Neural cell (in vitro differentiated cells): ENCODE results near the gene EEF2K. TPM values are rescaled to one million over a fixed set of nuclear protein-coding genes. Genes with fewer than 3 reads are reported as not detected.

Experiments
- H2AFZ ChIP-seq: fragments of 200-600, 300-800 bp; sonication (generic), shearing (Covaris generic); 2 replicates; pipeline ENCODE4 v1.6.0; 2014; ENCODE audit warnings: low read depth, mild to moderate bottlenecking, antibody characterized with exemption, low read length, moderate library complexity
- H3F3A ChIP-seq: fragments of 200-600 bp; shearing (Covaris generic); 2 replicates; pipeline ENCODE4 v1.6.1; 2016; ENCODE audit warnings: mild to moderate bottlenecking, moderate library complexity, mixed read lengths, antibody characterized with exemption, low read length; ENCODE audit not compliant: insufficient read depth, poor library complexity, severe bottlenecking
- H3K27ac ChIP-seq: fragments of 200-600, 300-800 bp; sonication (generic), shearing (Covaris generic); 2 replicates; pipeline ENCODE4 v1.5.1; 2014; ENCODE audit warnings: mild to moderate bottlenecking, low read length, moderate library complexity
- H3K27me3 ChIP-seq: fragments of 300-800, 200-600 bp; sonication (generic), shearing (Covaris generic); 2 replicates; pipeline ENCODE4 v1.6.0; 2014; ENCODE audit warnings: mild to moderate bottlenecking, low read depth, low read length, moderate library complexity; ENCODE audit not compliant: insufficient read depth
- H3K36me3 ChIP-seq: fragments of 300-800, 200-600 bp; sonication (generic), shearing (Covaris generic); 2 replicates; pipeline ENCODE4 v1.5.1; 2014; ENCODE audit warnings: mild to moderate bottlenecking, antibody characterized with exemption, low read length, moderate library complexity; ENCODE audit not compliant: insufficient read depth
- H3K4me2 ChIP-seq: fragments of 300-800, 200-600 bp; sonication (generic), shearing (Covaris generic); 2 replicates; pipeline ENCODE4 v1.6.0; 2014; ENCODE audit warnings: mild to moderate bottlenecking, low read length
- H3K4me3 ChIP-seq: fragments of 300-800, 200-600 bp; sonication (generic), shearing (Covaris generic); 2 replicates; pipeline ENCODE4 v1.5.1; 2014; ENCODE audit warnings: mild to moderate bottlenecking, low read length, moderate library complexity
- H3K79me2 ChIP-seq: fragments of 200-600 bp; shearing (Covaris generic); replicated peaks from 2 replicates; pipeline ENCODE4 v1.6.0; 2014; ENCODE audit warnings: mild to moderate bottlenecking, low read length, moderate library complexity; ENCODE audit not compliant: insufficient read depth
- H3K9ac ChIP-seq: fragments of 300-800, 200-600 bp; sonication (generic), shearing (Covaris generic); 2 replicates; pipeline ENCODE4 v1.6.1; 2016; ENCODE audit warnings: mild to moderate bottlenecking, low read length, mixed read lengths
- H3K9me2 ChIP-seq: fragments of 200-600 bp; shearing (Covaris generic); 2 replicates; pipeline ENCODE4 v1.6.1; 2016; ENCODE audit warnings: mild to moderate bottlenecking, low read length, mixed read lengths; ENCODE audit not compliant: insufficient read depth
- H3K9me3 ChIP-seq: fragments of 200-600, 300-800 bp; sonication (generic), shearing (Covaris generic); 2 replicates; pipeline ENCODE4 v1.6.1; 2016; ENCODE audit warnings: mild to moderate bottlenecking, mixed run types, low read length, moderate library complexity, mixed read lengths
- H4K20me1 ChIP-seq: fragments of 200-600 bp; shearing (Covaris generic); 2 replicates; pipeline ENCODE4 v1.6.1; 2016; ENCODE audit warnings: mild to moderate bottlenecking, mixed run types; ENCODE audit not compliant: insufficient read depth
- EP300 ChIP-seq: fragments of 450-650 bp; conservative IDR thresholded peaks from 2 replicates; pipeline ENCODE4 v1.6.1; 2014; ENCODE audit warnings: antibody characterized with exemption, mild to moderate bottlenecking, moderate library complexity; ENCODE audit not compliant: poor library complexity, severe bottlenecking
- EZH2 ChIP-seq: fragments of 200-600, 300-800 bp; shearing (Covaris generic), sonication (generic); IDR thresholded peaks from 2 replicates; pipeline ENCODE4 v1.6.1; 2014; ENCODE audit warnings: antibody characterized with exemption, low read length, borderline replicate concordance, mild to moderate bottlenecking; ENCODE audit not compliant: insufficient read depth, poor library complexity, severe bottlenecking
- MXI1 ChIP-seq: fragments of 450-650 bp; conservative IDR thresholded peaks from 2 replicates; pipeline ENCODE4 v1.6.1; 2014; ENCODE audit warnings: antibody characterized with exemption, mild to moderate bottlenecking; ENCODE audit not compliant: poor library complexity, severe bottlenecking
- POLR2AphosphoS5 ChIP-seq: IDR thresholded peaks from 2 replicates; pipeline ENCODE4 v1.6.1; 2012
- RAD21 ChIP-seq: fragments of 450-650 bp; conservative IDR thresholded peaks from 2 replicates; pipeline ENCODE4 v1.6.1; 2014; ENCODE audit warnings: antibody characterized with exemption, mild to moderate bottlenecking, moderate library complexity
- SMC3 ChIP-seq: fragments of 450-650 bp; conservative IDR thresholded peaks from 2 replicates; pipeline ENCODE4 v1.6.1; 2014; ENCODE audit warnings: antibody characterized with exemption, mild to moderate bottlenecking, moderate library complexity; ENCODE audit not compliant: poor library complexity
- TAF1 ChIP-seq: IDR thresholded peaks from 2 replicates; pipeline ENCODE4 v1.6.1; 2012; ENCODE audit warnings: low read depth
- polyA plus RNA-seq: library from polyadenylated mRNA; depleted of rRNA; stranded (reverse); fragments of >200 nt; gene quantifications from 2 replicates; pipeline ENCODE4 v1.2.3, GENCODE V29; 2014
- TF ChIP-seq, protein P1 (sequence below): fragments of 450-650 bp; IDR thresholded peaks from 2 replicates; pipeline ENCODE4 v1.5.1; 2014; ENCODE audit warnings: antibody characterized with exemption, mild to moderate bottlenecking, moderate library complexity; ENCODE audit not compliant: poor library complexity, severe bottlenecking
- TF ChIP-seq, protein P2 (sequence below): IDR thresholded peaks from 2 replicates; pipeline ENCODE4 v1.6.1; 2012; ENCODE audit warnings: borderline replicate concordance

EEF2K gene
- polyA plus RNA-seq, 1 donor from 2014 or later: 7.2 TPM

DNA sequence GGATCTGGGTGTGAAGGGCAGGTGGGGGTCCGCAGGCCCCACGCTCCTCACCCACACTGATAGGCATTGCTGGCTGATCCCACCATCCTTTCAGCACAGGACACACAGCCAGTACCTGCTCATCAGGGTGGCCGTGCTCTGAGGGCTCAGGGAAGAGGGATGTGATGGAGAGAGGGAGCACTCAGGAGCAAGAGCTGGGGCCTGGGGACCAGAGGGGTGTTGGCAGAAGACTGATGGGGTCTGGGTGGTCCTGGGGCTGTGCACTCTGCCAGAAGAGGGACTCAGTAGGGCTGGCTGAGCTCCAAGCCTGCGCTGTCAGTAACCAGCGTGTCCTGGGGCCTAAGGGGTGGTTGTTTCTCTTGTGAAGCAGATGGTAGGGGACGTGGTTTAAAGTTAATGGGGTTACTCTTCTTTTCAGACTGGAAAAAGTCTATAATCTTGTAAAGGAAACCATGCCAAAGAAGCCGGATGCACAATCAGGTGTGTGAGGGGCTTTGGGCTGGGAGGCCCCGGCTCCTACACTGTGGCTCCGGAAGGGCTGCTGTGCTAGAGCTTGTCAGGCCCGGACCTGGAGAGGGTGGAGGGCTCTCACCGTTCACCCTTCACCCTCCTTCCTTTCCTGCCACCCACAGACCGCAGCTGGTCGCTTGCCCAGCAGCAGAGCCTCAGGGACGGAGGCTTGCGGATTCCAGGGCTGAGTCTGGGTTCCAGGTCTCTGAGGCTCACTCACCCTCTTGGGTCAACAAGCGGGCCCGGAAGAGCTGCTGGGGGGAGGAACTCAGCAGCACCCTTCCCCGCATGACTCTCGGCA lies 118.9 kb downstream of the EEF2K start:
- no peak overlapping the region for H3K27ac ChIP-seq

DNA sequence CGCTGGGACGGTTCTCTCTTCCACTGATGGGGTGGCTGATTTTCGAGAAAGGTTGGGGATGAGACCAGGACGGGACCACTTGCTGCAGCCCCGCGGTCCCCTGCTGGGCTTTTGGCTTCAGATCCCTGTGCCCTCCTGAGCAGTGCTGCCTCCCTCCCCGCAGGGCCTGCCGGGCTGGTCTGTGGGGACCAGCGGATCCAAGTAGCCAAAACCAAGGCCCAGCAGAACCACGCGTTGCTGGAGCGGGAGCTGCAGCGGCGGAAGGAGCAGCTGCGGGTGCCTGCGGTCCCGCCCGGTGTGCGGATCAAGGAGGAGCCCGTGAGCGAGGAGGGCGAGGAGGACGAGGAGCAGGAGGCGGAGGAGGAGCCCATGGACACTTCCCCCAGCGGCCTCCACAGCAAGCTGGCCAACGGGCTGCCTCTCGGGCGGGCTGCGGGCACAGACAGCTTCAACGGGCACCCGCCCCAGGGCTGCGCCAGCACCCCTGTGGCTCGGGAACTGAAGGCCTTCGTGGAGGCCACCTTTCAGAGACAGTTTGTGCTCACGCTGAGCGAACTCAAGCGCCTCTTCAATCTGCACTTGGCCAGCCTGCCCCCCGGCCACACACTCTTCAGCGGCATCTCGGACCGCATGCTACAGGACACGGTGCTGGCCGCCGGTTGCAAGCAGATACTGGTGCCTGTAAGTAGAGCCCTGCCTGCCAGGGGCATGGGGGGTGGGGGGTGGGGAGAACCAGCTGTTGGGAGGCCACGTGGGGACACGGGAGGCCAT lies 119.7 kb downstream of the EEF2K start:
- Histone ChIP-seq H3K36me3 (no peaks in the 10 kb centered on the region), H2AFZ (no peak overlapping the region), H3K79me2 (no peaks in the 10 kb centered on the region), H3K4me2 (no peak overlapping the region), H3K27me3 (no peaks in the 10 kb centered on the region), H3K4me3 (no peak overlapping the region), H3K9me2 (no peaks in the 10 kb centered on the region), H3K27ac (no peak overlapping the region), H3K9me3 (no peaks in the 10 kb centered on the region), H3K9ac (no peak overlapping the region), H3F3A (no peaks in the 10 kb centered on the region), H4K20me1 (no peaks in the 10 kb centered on the region)
- no peak for TF ChIP-seq EZH2

More for the DNA sequence above, 118.9 kb downstream of the EEF2K start:
- H4K20me1 ChIP-seq: no peaks in the 10 kb centered on the region
- H3K27me3 ChIP-seq: no peaks in the 10 kb centered on the region
- TF ChIP-seq EZH2 (no peak), TAF1 (no peak), MXI1 (no peak), EP300 (no peak), RAD21 (no peak), POLR2AphosphoS5 (no peak), SMC3 (no peak)
- TF ChIP-seq, protein P1, sequence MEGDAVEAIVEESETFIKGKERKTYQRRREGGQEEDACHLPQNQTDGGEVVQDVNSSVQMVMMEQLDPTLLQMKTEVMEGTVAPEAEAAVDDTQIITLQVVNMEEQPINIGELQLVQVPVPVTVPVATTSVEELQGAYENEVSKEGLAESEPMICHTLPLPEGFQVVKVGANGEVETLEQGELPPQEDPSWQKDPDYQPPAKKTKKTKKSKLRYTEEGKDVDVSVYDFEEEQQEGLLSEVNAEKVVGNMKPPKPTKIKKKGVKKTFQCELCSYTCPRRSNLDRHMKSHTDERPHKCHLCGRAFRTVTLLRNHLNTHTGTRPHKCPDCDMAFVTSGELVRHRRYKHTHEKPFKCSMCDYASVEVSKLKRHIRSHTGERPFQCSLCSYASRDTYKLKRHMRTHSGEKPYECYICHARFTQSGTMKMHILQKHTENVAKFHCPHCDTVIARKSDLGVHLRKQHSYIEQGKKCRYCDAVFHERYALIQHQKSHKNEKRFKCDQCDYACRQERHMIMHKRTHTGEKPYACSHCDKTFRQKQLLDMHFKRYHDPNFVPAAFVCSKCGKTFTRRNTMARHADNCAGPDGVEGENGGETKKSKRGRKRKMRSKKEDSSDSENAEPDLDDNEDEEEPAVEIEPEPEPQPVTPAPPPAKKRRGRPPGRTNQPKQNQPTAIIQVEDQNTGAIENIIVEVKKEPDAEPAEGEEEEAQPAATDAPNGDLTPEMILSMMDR: no peak
- TF ChIP-seq, protein P2, sequence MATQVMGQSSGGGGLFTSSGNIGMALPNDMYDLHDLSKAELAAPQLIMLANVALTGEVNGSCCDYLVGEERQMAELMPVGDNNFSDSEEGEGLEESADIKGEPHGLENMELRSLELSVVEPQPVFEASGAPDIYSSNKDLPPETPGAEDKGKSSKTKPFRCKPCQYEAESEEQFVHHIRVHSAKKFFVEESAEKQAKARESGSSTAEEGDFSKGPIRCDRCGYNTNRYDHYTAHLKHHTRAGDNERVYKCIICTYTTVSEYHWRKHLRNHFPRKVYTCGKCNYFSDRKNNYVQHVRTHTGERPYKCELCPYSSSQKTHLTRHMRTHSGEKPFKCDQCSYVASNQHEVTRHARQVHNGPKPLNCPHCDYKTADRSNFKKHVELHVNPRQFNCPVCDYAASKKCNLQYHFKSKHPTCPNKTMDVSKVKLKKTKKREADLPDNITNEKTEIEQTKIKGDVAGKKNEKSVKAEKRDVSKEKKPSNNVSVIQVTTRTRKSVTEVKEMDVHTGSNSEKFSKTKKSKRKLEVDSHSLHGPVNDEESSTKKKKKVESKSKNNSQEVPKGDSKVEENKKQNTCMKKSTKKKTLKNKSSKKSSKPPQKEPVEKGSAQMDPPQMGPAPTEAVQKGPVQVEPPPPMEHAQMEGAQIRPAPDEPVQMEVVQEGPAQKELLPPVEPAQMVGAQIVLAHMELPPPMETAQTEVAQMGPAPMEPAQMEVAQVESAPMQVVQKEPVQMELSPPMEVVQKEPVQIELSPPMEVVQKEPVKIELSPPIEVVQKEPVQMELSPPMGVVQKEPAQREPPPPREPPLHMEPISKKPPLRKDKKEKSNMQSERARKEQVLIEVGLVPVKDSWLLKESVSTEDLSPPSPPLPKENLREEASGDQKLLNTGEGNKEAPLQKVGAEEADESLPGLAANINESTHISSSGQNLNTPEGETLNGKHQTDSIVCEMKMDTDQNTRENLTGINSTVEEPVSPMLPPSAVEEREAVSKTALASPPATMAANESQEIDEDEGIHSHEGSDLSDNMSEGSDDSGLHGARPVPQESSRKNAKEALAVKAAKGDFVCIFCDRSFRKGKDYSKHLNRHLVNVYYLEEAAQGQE: no peak
- no peak overlapping the region for H3K9ac ChIP-seq
- no peak overlapping the region for H3K4me3 ChIP-seq
- no peaks in the 10 kb centered on the region for H3F3A ChIP-seq
- no peaks in the 10 kb centered on the region for H3K79me2 ChIP-seq
- no peaks in the 10 kb centered on the region for H3K9me3 ChIP-seq
- H3K9me2 ChIP-seq: no peaks in the 10 kb centered on the region
- no peak overlapping the region for H2AFZ ChIP-seq
- no peaks in the 10 kb centered on the region for H3K36me3 ChIP-seq
- no peak overlapping the region for H3K4me2 ChIP-seq
